SKM-1 (cell line): Measurements from ENCODE around the gene SLC22A25.
"Not testable (repeated sequence)": the region's sequence is repeated elsewhere in the genome, so short reads cannot be mapped to it uniquely, and the experiment has no call there.

Experiments used
- DNase-seq: peaks from one replicate; lab custom pipeline; 2025; ENCODE audit not compliant: unreplicated experiment; lab: John Stamatoyannopoulos, UW

The SLC22A25 gene

GRCh38 chr11:63235471-63236461, 7.6 kb downstream of the SLC22A25 start:
- not testable (repeated sequence) for DNase-seq

GRCh38 chr11:63229815-63230214, 13.6 kb downstream of the SLC22A25 start:
- no peak for DNase-seq

- DNase-seq, result no peak
These were observed 15.8 kb downstream of the SLC22A25 start for GRCh38 chr11:63227521-63228107.

GRCh38 chr11:63226488-63227114, 16.8 kb downstream of the SLC22A25 start:
- no peak for DNase-seq

- DNase-seq, result no peak
These were observed 29.3 kb downstream of the SLC22A25 start for GRCh38 chr11:63214093-63214492.

GRCh38 chr11:63212742-63213141, 30.7 kb downstream of the SLC22A25 start:
- no peak for DNase-seq

GRCh38 chr11:63210111-63210510, 33.3 kb downstream of the SLC22A25 start:
- DNase-seq, result no peak
